Endothelial cell of umbilical vein (primary cell): ENCODE measurements around the gene TSKU. TPM values are rescaled to one million over a fixed set of nuclear protein-coding genes. Genes with fewer than 3 reads are reported as not detected.

ENCODE experiments used
- BruUV-seq: library from RNA; stranded (reverse); fragments of 400-500 nt; replicated peaks from 2 replicates; lab custom pipeline; 2021; lab: Mats Ljungman, UMichigan
- CTCF ChIA-PET: fragments of 300-600, 350-600 bp; sonication (Branson Sonifier 250); formaldehyde crosslinking; loops from one replicate; lab custom pipeline; 2021; ENCODE audit warnings: antibody characterized with exemption, inconsistent platforms; lab: Charles Lee
- POLR2A ChIA-PET: fragments of 300-600, 350-600 bp; sonication (Branson Sonifier 250); formaldehyde crosslinking; loops from one replicate; lab custom pipeline; 2021; ENCODE audit warnings: antibody characterized with exemption, inconsistent platforms; lab: Charles Lee
- DNase-seq: peaks from one replicate; pipeline ENCODE4 v3.0.0-alpha.2; 2011; ENCODE audit warnings: low read depth, low spot score
- FAIRE-seq: peaks from 2 replicates; lab custom pipeline; 2011; peaks lifted over from hg19 to GRCh38; lab: Jason Lieb, UNC
- H2AFZ ChIP-seq: 2 replicates; pipeline ENCODE4 v1.6.0; 2012; ENCODE audit warnings: low read depth, low read length, control low read depth, inconsistent platforms
- H3K27ac ChIP-seq: 2 replicates; pipeline ENCODE4 v1.5.1; 2011; ENCODE audit warnings: low read depth, mild to moderate bottlenecking, control low read depth, low read length, moderate library complexity; ENCODE audit not compliant: insufficient read depth
- H3K27me3 ChIP-seq, 2 experiments: 2 replicates each; pipeline versions ENCODE4 v1.6.0 to v1.6.1; 2011; ENCODE audit warnings: low read length in 2 of 2, mixed read lengths in 1 of 2; ENCODE audit not compliant: control insufficient read depth in 2 of 2, insufficient read depth in 2 of 2
- H3K36me3 ChIP-seq, 2 experiments: 2 replicates in 1 of 2; 3 replicates in 1 of 2; pipeline ENCODE4 v1.5.1; 2011; ENCODE audit warnings: low read length in 2 of 2, mild to moderate bottlenecking in 1 of 2, moderate library complexity in 1 of 2; ENCODE audit not compliant: control insufficient read depth in 2 of 2, insufficient read depth in 2 of 2; ENCODE audit errors: extremely low read depth in 1 of 2
- H3K4me1 ChIP-seq: 3 replicates; pipeline ENCODE4 v1.5.1; 2011; ENCODE audit warnings: mild to moderate bottlenecking, low read length; ENCODE audit not compliant: control insufficient read depth, insufficient read depth; ENCODE audit errors: extremely low read depth
- H3K4me2 ChIP-seq: 2 replicates; pipeline ENCODE4 v1.6.1; 2011; ENCODE audit warnings: low read length, control low read depth, mixed read lengths; ENCODE audit not compliant: insufficient read depth
- H3K4me3 ChIP-seq, 3 experiments: fragments of 200-600 bp in 1 of 3; sonication (generic), shearing (Covaris generic) in 1 of 3; replicated peaks in 1 of 3; 2 replicates each; pipeline ENCODE4 v1.5.1; 2011 to 2016; ENCODE audit warnings: control low read depth in 3 of 3, low read length in 3 of 3, mild to moderate bottlenecking in 2 of 3, inconsistent platforms in 1 of 3, low read depth in 1 of 3, moderate library complexity in 1 of 3; ENCODE audit not compliant: insufficient read depth in 1 of 3
- H3K79me2 ChIP-seq: 2 replicates; pipeline ENCODE4 v1.6.0; 2012; ENCODE audit warnings: low read length, inconsistent platforms; ENCODE audit not compliant: control insufficient read depth, insufficient read depth
- H3K9ac ChIP-seq: replicated peaks from 2 replicates; pipeline ENCODE3; 2011; ENCODE audit warnings: low read length, control low read depth; ENCODE audit not compliant: insufficient read depth; ENCODE audit errors: extremely low read depth
- H3K9me1 ChIP-seq: replicated peaks from 3 replicates; pipeline ENCODE4 v1.6.0; 2011; ENCODE audit warnings: mild to moderate bottlenecking, low read length; ENCODE audit not compliant: control insufficient read depth, insufficient read depth; ENCODE audit errors: extremely low read depth
- H3K9me3 ChIP-seq: replicated peaks from 2 replicates; pipeline ENCODE4 v1.5.1; 2012; ENCODE audit warnings: low read length, inconsistent platforms; ENCODE audit not compliant: control insufficient read depth, insufficient read depth
- H4K20me1 ChIP-seq: replicated peaks from 2 replicates; pipeline ENCODE3; 2011; ENCODE audit warnings: mild to moderate bottlenecking, low read length; ENCODE audit not compliant: control insufficient read depth, insufficient read depth; ENCODE audit errors: extremely low read depth
- EZH2 ChIP-seq: IDR thresholded peaks from 2 replicates; pipeline ENCODE4 v1.6.1; 2012; ENCODE audit warnings: borderline replicate concordance, low read depth, mild to moderate bottlenecking, moderate library complexity, low read length, inconsistent platforms; ENCODE audit not compliant: severe bottlenecking
- FOS ChIP-seq: IDR thresholded peaks from 2 replicates; pipeline ENCODE4 v1.6.1; 2011; ENCODE audit warnings: mild to moderate bottlenecking, low read length, moderate library complexity, borderline replicate concordance; ENCODE audit not compliant: insufficient read depth
- GATA2 ChIP-seq: IDR thresholded peaks from 2 replicates; pipeline ENCODE4 v1.7.0; 2011; ENCODE audit warnings: low read depth, mild to moderate bottlenecking, moderate library complexity, mixed read lengths, low read length; ENCODE audit not compliant: insufficient read length, insufficient read depth
- JUN ChIP-seq: IDR thresholded peaks from 2 replicates; pipeline ENCODE4 v1.6.1; 2011; ENCODE audit warnings: borderline replicate concordance, low read depth; ENCODE audit not compliant: insufficient read length, insufficient read depth
- MYC ChIP-seq: IDR thresholded peaks from one replicate; pipeline ENCODE4 v1.6.1; 2011; ENCODE audit warnings: mild to moderate bottlenecking, low read depth, low read length
- POLR2A ChIP-seq: IDR thresholded peaks from 2 replicates; pipeline ENCODE4 v1.6.1; 2012; ENCODE audit warnings: low read depth, mild to moderate bottlenecking, control low read depth, low read length
- POLR2AphosphoS5 ChIP-seq: IDR thresholded peaks from 2 replicates; pipeline ENCODE4 v1.6.1; 2012; ENCODE audit warnings: low read depth, mild to moderate bottlenecking, control low read depth, low read length, moderate library complexity; ENCODE audit not compliant: insufficient read depth
- dilution Hi-C: fragments of 300-500 bp; cut with MboI; formaldehyde crosslinking; loops from one replicate; pipeline ENCODE4 v1.15.0; 2019; ENCODE audit warnings: low sequenced_read_pairs; ENCODE audit not compliant: extremely low pct_ligation_motif_present
- intact Hi-C: fragments of 100-400 bp; cut with micrococcal nuclease; formaldehyde crosslinking; loops from one replicate; pipeline ENCODE4 v1.10.0; 2022
- polyA plus RNA-seq, 4 experiments: library from polyadenylated mRNA; depleted of rRNA in 3 of 4; stranded (reverse) in 3 of 4; unstranded in 1 of 4; fragments of >200 nt; gene quantifications; 2 replicates each; pipeline versions ENCODE4 v1.2.1 to v1.2.3, GENCODE V29; 2011 to 2012; ENCODE audit warnings: missing spikeins in 1 of 4
- total RNA-seq: library from RNA; stranded (reverse); gene quantifications from 2 replicates; pipeline ENCODE4 v1.2.3, GENCODE V29; 2021
- TF ChIP-seq, protein P1 (sequence below), 2 donors: IDR thresholded peaks; 1 replicate in 1 of 2; 2 replicates in 1 of 2; pipeline ENCODE4 v1.5.1; 2011; ENCODE audit warnings: low read length in 2 of 2, mild to moderate bottlenecking in 2 of 2, moderate library complexity in 2 of 2, control low read depth in 1 of 2, inconsistent platforms in 1 of 2, low read depth in 1 of 2; ENCODE audit not compliant: insufficient read depth in 1 of 2; ENCODE audit errors: extremely low read depth in 1 of 2
- TF ChIP-seq, protein P2 (sequence below): IDR thresholded peaks from 2 replicates; pipeline ENCODE4 v1.6.1; 2011; ENCODE audit not compliant: insufficient read depth, insufficient read length

TSKU gene
- total and polyA plus RNA-seq, 2 donors (not counting 3 experiments of a cell fraction or from before 2014, with no cell fraction given): 16.2 to 21.2 TPM

GRCh38 chr11:76767659-76768058 lies 15.5 kb upstream of the TSKU start:
- FAIRE-seq (no peak), DNase-seq (no peak)
- no peaks in the 10 kb centered on the region for H4K20me1 ChIP-seq
- no TSS peak for BruUV-seq
- H2AFZ ChIP-seq: no peak overlapping the region
- no peaks in the 10 kb centered on the region for H3K27me3 ChIP-seq
- H3K4me3 ChIP-seq: no peak overlapping the region
- peaks cover 26% of the 10 kb centered on the region for H3K4me1 ChIP-seq
- H3K79me2 ChIP-seq: no peaks in the 10 kb centered on the region
- H3K27ac ChIP-seq: no peak overlapping the region
- no peaks in the 10 kb centered on the region for H3K36me3 ChIP-seq
- no peak overlapping the region for H3K9ac ChIP-seq
- H3K9me1 ChIP-seq: no peaks in the 10 kb centered on the region
- CTCF ChIA-PET: interaction anchor here (0.7 to 1.6 kb wide), 3 partner anchors 15 to 45 kb away, joined by 4 to 5 read pairs (median 4); partner anchors contain the start of gene TSKU
- POLR2A ChIA-PET: no interaction called here
- TF ChIP-seq POLR2AphosphoS5 (no peak), MYC (no peak), FOS (no peak), JUN (no peak), EZH2 (no peak), POLR2A (no peak), GATA2 (no peak)
- TF ChIP-seq, protein P1, sequence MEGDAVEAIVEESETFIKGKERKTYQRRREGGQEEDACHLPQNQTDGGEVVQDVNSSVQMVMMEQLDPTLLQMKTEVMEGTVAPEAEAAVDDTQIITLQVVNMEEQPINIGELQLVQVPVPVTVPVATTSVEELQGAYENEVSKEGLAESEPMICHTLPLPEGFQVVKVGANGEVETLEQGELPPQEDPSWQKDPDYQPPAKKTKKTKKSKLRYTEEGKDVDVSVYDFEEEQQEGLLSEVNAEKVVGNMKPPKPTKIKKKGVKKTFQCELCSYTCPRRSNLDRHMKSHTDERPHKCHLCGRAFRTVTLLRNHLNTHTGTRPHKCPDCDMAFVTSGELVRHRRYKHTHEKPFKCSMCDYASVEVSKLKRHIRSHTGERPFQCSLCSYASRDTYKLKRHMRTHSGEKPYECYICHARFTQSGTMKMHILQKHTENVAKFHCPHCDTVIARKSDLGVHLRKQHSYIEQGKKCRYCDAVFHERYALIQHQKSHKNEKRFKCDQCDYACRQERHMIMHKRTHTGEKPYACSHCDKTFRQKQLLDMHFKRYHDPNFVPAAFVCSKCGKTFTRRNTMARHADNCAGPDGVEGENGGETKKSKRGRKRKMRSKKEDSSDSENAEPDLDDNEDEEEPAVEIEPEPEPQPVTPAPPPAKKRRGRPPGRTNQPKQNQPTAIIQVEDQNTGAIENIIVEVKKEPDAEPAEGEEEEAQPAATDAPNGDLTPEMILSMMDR (IDR thresholded peaks at IDR 0.05; ENCODE audit: extremely low read depth in 1 of 2, insufficient read depth in 1 of 2, low read depth in 1 of 2, low read length in 2 of 2): no peak
- TF ChIP-seq, protein P2, sequence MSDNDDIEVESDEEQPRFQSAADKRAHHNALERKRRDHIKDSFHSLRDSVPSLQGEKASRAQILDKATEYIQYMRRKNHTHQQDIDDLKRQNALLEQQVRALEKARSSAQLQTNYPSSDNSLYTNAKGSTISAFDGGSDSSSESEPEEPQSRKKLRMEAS: no peak
- intact Hi-C loops: loop anchor here (2.0 kb wide), 1 partner anchor 15 kb away; the partner anchor contains the start of gene TSKU
- no peak overlapping the region for H3K4me2 ChIP-seq
- dilution Hi-C loops: no loop called here
- H3K9me3 ChIP-seq: no peaks in the 10 kb centered on the region
